NCI-H748 (cell line): ENCODE results near the gene EP300.
"Not testable (repeated sequence)": the region's sequence is repeated elsewhere in the genome, so short reads cannot be mapped to it uniquely, and the experiment has no call there.

ENCODE experiments used
- DNase-seq: peaks from one replicate; lab custom pipeline; 2025; ENCODE audit not compliant: unreplicated experiment; lab: John Stamatoyannopoulos, UW

The EP300 gene

GRCh38 chr22:41146573-41146972 lies 54.2 kb downstream of the EP300 start:
- no peak for DNase-seq

GRCh38 chr22:41147722-41148121 lies 55.3 kb downstream of the EP300 start:
- no peak for DNase-seq

- DNase-seq = no peak
Measured at GRCh38 chr22:41152902-41153301, 60.5 kb downstream of the EP300 start.

GRCh38 chr22:41157083-41157482 lies 64.7 kb downstream of the EP300 start:
- no peak for DNase-seq

GRCh38 chr22:41169157-41169556 lies 76.8 kb downstream of the EP300 start:
- DNase-seq = no peak

GRCh38 chr22:41171996-41172395 lies 79.6 kb downstream of the EP300 start:
- DNase-seq = no peak

- DNase-seq = no peak
Measured at GRCh38 chr22:41175546-41175945, 83.2 kb downstream of the EP300 start.

- DNase-seq = no peak
Measured at GRCh38 chr22:41177040-41177621, 84.7 kb downstream of the EP300 start.

- no peak for DNase-seq
Measured at GRCh38 chr22:41177622-41178424, 85.4 kb downstream of the EP300 start.

GRCh38 chr22:41178425-41178975 lies 86.1 kb downstream of the EP300 start:
- DNase-seq = no peak

GRCh38 chr22:41180362-41180761 lies 88.0 kb downstream of the EP300 start:
- not testable (repeated sequence) for DNase-seq

GRCh38 chr22:41180926-41181325 lies 88.5 kb downstream of the EP300 start:
- DNase-seq = no peak

GRCh38 chr22:41181349-41182241 lies 89.2 kb downstream of the EP300 start:
- no peak for DNase-seq

GRCh38 chr22:41184679-41185078 lies 92.3 kb downstream of the EP300 start:
- no peak for DNase-seq

- no peak for DNase-seq
Measured at GRCh38 chr22:41191467-41191866, 99.1 kb downstream of the EP300 start.

GRCh38 chr22:41193829-41194228 lies 101.4 kb downstream of the EP300 start:
- no peak for DNase-seq

GRCh38 chr22:41197038-41197972 lies 104.9 kb downstream of the EP300 start:
- DNase-seq = peak; percentile 87

- peak; percentile 53 for DNase-seq
Measured at GRCh38 chr22:41198027-41198580, 105.7 kb downstream of the EP300 start.

GRCh38 chr22:41201141-41201540 lies 108.7 kb downstream of the EP300 start:
- peak; percentile 13 for DNase-seq

- no peak for DNase-seq
Measured at GRCh38 chr22:41203118-41203517, 110.7 kb downstream of the EP300 start.
